Non-pigmented ciliary epithelial cell (primary cell): Measurements from ENCODE around the gene CSN3.
"Not testable (repeated sequence)": the region's sequence is repeated elsewhere in the genome, so short reads cannot be mapped to it uniquely, and the experiment has no call there.

Source experiments
- DNase-seq: peaks from one replicate; pipeline ENCODE4 v3.0.0-alpha.2; 2010; ENCODE audit warnings: low read depth

Gene CSN3, protein sequence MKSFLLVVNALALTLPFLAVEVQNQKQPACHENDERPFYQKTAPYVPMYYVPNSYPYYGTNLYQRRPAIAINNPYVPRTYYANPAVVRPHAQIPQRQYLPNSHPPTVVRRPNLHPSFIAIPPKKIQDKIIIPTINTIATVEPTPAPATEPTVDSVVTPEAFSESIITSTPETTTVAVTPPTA

GRCh38 chr4:70242297-70242696 is at the start of gene CSN3:
TSS of gene CSN3 (plus strand) at chr4:70242597. CDS start at chr4:70244820, 2,223 bp downstream.
- not testable (repeated sequence) for DNase-seq

- no peak for DNase-seq
These were observed 49.5 kb upstream of the CSN3 start for GRCh38 chr4:70192895-70193294.

DNA sequence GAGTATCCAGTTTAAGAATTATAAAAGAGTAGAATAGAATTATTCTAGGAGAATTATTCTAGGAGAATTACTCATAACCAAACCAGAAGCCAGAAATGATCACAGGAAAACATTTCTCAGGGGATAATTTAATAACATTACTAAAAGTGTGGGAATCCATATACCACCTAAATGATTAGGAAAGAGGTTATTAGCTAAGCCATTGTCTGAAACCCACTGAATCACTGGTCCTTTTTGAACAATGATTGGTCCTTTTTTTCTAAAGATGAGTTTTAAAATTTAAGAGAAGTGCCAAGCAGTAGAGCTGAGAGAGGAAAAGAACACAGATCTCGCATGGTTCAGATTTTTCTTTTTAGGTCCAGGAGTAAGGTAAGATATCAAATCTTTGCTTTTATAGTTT is 47.0 kb upstream of the CSN3 start, which contains the start of gene ODAM:
Gene ODAM, plus strand, starts transcription at position 301 of the 400 bp plus-strand sequence. CDS start 819 bp downstream, outside the sequence.
- no peak for DNase-seq

DNA sequence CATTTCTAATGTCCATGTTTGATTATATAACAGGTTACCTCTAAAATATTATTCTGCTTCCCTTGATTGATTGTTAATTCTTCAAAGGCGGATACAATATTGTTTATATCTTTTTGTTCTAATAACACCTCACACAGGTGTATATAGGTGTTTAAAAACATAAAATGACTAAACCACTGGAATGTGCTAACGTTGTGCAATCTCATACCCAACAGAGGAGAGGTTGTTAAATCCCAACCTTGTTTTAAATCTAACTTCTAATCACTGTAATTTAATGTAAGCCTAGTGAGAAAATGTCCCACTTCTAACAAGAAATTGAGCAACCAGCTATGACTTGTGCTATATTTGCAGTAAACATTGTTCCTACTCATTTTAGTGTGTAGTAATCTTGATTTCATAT is 45.5 kb upstream of the CSN3 start:
- no peak for DNase-seq

- DNase-seq: no peak
These were observed 44.6 kb upstream of the CSN3 start for GRCh38 chr4:70197842-70198241.

DNA sequence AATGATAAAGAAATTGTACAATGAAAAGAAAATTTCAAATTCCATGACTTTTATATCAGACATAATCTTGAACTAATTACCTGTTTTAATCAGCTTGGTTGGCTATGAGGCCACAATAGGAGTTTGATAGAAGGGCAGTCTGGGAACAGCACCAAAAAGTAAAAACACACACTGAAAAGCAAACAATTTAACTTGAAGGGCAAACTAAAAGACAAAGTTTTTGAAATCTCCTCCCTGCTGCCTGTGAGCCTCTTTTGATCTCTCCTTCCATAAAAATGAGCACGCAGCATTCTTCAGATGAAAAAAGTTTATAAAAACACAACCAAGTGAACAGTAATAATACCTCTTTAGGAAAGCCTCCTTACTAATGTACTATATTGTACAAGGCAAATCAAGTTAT is 38.8 kb upstream of the CSN3 start:
- no peak for DNase-seq

GRCh38 chr4:70212752-70213151 is 29.6 kb upstream of the CSN3 start:
- not testable (repeated sequence) for DNase-seq

DNA sequence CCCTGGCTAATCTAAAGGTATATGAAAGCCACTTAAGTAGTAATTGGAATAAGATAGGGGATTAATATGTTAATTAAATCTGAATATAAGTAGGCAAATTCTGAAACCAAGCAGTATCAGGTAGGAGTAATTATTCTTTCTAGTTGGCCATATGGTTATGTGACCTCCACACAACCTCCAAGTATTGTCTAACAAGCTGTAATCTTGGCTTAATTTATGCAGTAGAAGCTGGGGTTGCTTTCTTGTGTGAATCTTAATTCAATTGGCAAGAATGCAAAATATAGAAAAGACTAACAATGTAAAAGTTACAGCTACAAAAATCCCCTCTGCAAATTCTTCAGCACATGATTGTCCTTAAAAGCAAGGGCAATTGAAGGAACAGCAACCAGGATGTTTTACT is 26.3 kb upstream of the CSN3 start:
- DNase-seq: not testable (repeated sequence)

GRCh38 chr4:70216550-70216949 is 25.8 kb upstream of the CSN3 start:
- DNase-seq: not testable (repeated sequence)

DNA sequence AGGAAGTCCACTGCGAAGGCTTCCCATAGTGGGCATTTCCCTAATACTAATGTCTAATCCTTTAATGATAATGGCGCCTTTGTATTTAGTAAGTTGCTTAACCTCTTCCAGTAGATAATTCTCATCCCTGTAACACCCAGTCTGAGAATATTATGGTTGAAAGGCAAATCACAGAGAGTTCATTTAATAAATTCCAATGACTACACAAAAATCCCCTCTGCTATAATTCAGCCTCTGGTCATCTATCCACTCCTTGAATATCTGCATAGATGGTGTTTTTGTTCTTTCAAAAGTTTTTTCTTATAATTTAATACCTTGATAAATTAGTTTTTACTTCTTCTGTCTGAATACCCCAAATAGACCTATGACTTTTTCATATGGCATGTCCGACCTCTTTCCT is 21.0 kb upstream of the CSN3 start:
- DNase-seq: not testable (repeated sequence)

DNA sequence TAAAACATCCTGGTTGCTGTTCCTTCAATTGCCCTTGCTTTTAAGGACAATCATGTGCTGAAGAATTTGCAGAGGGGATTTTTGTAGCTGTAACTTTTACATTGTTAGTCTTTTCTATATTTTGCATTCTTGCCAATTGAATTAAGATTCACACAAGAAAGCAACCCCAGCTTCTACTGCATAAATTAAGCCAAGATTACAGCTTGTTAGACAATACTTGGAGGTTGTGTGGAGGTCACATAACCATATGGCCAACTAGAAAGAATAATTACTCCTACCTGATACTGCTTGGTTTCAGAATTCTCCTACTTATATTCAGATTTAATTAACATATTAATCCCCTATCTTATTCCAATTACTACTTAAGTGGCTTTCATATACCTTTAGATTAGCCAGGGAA is 20.6 kb upstream of the CSN3 start:
- DNase-seq: not testable (repeated sequence)

GRCh38 chr4:70225824-70226223 is 16.6 kb upstream of the CSN3 start, which contains the start of gene FDCSP:
TSS of gene FDCSP (plus strand) at chr4:70226124. CDS start at chr4:70231195, 5,071 bp downstream.
- DNase-seq: no peak

GRCh38 chr4:70236125-70236524 is 6.3 kb upstream of the CSN3 start:
- DNase-seq: no peak

- no peak for DNase-seq
These were observed 3.1 kb upstream of the CSN3 start for GRCh38 chr4:70239131-70239883.

DNA sequence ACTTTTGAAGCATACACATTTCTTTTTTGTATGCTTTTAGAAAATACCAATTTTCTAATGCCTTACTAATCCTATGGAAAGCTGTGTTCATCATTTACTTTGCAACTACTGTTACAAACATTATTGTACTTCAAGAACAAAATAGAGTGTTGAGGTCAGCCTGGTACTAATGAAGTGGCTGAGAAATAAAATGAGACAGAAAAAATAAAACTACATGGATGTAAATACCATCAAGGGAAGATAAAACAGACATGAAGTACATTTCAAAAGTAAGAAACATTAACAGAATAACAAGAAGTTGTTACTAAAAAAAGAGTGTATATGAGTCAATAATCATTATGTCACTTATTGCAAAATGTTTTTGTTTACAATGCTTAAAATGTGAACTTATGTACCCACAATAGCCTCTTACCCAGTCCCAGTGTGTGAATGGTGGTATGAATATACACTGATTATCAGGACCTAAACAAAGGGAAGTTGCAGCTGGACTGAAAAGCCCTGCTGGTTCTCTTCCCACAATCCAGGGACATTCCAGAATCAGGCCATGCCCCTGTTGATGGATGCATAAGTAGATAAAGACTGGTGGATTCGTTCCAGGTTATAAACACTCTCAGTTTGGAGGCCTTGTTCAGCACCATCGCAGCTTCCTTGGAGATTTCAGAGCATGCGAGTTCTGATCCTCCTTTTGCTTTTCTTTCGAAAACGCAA is 2.4 kb upstream of the CSN3 start:
- DNase-seq: no peak

DNA sequence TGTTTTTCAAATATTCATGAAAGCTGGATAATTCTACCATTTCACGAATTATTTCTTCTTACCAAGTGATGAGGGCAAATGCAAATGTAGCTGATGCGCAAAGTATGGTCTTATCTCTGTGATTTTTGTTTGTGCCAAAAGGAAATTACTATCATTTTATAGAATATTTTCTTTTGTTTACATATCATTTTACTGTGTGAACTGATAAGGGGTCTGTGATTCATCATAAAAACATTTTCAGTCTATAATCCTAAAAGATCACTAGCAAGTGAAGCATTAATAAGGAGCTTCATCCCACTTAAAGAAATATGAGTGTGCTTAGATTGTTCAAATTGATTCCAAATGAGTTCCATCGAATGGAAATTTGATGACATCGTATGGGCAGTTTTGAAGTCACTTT is 694 bp downstream of the CSN3 start:
- no peak for DNase-seq

DNA sequence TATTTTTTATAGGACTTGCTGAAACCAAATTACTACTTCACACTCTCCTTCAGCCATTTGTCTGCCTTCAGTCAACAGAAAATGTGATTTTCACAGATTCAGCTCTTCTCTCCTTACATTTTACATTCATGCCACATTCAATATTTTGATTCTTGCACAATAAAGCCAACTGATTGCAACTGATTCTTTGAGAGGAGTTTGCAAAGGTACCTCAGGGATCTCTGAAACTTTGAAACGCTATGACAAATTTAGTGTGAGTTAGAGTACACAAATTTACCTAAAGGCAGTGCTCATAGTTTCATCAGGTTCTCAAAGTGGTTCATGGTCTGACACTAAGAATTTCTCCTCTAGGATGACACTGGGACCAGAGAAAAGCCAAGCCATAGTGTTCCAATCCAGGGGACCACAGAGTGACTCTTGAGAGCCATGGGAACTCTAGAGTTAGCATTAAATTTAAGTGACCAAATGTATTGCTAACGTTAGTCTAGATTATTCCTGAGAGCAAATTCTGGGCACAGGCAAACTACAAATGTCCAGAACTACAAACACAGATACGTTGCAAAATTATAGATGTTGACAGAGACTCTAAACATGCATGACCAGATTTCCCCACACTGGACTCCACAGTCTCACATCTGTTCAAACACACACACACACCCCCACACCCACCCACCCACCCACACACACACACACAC is 9.0 kb downstream of the CSN3 start:
- DNase-seq: no peak

GRCh38 chr4:70251945-70252277 is 9.5 kb downstream of the CSN3 start:
- DNase-seq: no peak

- no peak for DNase-seq
These were observed 27.3 kb downstream of the CSN3 start for GRCh38 chr4:70269674-70270073.

- DNase-seq: no peak
These were observed 34.7 kb downstream of the CSN3 start for GRCh38 chr4:70277121-70277520.

DNA sequence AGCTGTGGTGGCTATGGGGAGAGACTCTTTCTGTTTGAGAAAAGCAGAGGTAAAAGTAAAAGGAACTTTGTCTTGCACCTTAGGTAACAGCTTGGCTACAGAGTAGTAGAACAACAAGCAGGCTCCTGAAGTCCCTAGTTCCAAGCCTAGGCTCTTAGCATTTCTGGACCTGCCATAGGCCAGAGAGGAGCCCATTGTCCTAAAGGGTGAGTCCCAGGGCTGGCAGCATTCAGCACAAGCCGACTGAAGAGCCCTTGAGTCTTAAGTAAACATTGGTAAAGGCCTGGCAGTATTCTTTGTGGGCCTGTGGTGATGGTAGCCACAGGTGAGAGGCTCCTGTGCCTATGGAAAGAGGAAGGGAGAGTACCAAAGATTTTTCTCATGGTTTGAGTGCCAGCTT is 38.2 kb downstream of the CSN3 start:
- no peak for DNase-seq

GRCh38 chr4:70288651-70289050 is 46.3 kb downstream of the CSN3 start:
- no peak for DNase-seq
